Myometrial cell (primary cell): ENCODE measurements around the gene CYP4F22. TPM values are rescaled to one million over a fixed set of nuclear protein-coding genes. Genes with fewer than 3 reads are reported as not detected.

Experiments used
- total RNA-seq: library from RNA; depleted of rRNA; stranded (reverse); fragments of >200 nt; gene quantifications from 2 replicates; pipeline ENCODE4 v1.2.3, GENCODE V29; 2015

Gene CYP4F22
- not detected in 2 replicates for total RNA-seq

GRCh38 chr19:15508035-15508710 lies at the start of gene CYP4F22:
TSS of gene CYP4F22 (plus strand) at chr19:15508525. CDS start at chr19:15525337, 16,812 bp downstream.

DNA sequence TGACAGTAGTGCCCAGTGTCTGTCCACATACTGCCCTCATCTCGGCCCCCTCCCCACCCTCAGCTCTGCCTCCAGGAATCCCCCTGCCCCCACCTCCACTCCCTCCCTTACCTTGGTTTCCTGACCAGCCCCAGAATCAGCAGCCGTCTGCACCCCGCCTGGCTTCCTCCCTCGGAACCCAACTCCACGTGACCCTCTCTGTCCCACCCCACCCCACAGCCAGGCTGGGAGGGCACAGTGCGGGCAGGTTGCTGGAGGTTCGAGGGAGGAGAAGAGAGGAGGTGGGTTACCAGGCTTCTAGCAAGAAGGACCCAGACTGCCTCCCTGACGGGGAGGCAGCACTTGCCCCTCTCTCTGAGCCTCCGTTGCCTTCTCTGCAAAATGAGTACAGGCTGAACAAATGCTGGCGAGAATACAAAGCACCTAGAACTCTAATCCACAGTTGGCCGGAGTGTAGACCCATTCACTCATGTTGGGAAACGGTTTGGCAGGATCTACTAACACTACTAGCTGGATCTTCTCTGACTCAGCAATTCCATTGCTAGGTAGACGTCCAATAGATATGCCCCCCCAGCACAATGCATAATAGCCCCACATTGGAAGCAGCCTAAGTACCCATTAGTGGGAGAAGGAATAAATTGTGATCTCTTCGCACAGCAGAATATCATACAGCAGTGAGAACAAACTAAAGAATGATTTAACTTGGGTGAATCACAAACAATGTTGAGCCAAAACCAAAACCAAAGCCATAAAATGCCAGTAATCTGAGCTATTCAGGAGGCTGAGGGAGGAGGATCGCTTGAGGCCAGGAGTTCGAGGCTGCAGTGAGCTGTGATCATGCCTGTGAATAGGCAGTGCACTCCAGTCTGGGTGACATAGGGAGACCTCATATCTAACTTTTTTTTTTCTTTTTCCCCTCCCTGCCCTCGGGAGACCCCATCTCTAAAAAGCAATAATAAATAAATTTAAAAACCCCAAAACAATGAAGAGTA lies 43.6 kb upstream of the CYP4F22 start, which contains the start of gene RASAL3:
Gene RASAL3 (minus strand): TSS at position 151 of the 992 bp plus-strand sequence. CDS start 186 bp downstream, outside the sequence.

DNA sequence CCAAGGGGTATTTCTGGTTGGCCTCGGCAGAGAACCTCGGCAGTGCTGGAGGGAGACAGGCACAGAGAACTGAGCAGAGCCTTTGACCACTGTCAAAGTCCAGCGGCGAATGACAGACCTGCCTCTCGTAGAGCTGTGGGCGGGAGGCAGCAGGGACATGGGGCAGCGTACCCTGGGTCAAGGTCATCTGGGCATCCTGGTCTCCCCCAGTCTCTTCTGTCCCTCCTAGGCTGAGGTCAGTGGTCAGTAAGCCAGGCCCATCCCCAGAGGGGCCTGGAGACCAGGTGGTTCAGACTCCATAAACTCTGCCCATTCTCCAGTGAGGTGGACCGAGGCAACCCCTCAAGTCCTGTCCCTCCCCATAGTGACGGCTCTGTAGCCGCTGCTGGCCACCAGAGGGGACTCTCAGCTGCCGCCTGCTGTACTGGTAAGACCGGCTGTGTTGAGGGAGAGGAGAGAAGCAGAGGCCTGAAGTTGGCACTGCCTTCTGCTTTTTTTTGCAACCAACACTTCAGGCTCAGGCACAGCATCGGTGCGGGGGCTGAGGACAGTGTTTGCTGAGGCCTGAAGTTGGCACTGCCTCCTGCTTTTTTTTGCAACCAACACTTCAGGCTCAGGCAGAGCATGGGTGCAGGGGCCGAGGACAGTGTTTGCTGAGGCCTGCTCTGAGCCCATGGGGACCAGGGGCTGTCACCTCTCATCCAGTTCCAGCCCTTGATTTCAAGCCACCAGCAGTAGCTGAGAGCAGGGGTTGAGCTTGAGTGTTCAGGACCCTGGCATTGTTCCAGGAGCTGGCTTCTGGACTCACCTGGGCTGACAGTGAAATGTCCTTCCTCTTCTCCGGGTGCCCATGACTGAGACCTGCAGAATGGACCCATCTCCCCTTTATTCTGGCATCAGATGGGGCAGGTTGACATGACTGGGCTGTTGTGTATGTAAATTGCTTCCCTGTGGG lies 28.7 kb upstream of the CYP4F22 start, which contains the start of gene PGLYRP2:
Gene PGLYRP2 (minus strand): TSS at position 111 of the 955 bp plus-strand sequence. CDS start 130 bp downstream, outside the sequence.

Other genes starting within 250 kb of the CYP4F22 start
- 11.2 and 13.8 TPM in 2 replicates for gene BRD4, start 176.0 kb upstream of the CYP4F22 start, total RNA-seq
- 14.2 and 22.5 TPM in 2 replicates for gene AKAP8, start 128.7 kb upstream of the CYP4F22 start, total RNA-seq
- 58.3 and 60.0 TPM in 2 replicates for gene AKAP8L, start 89.5 kb upstream of the CYP4F22 start, total RNA-seq
- 22.3 and 26.2 TPM in 2 replicates for gene WIZ, start 58.6 kb upstream of the CYP4F22 start, total RNA-seq
- 1.4 TPM in 1 of 2 replicates, not detected in the other for gene RASAL3, start 44.0 kb upstream of the CYP4F22 start, total RNA-seq
- not detected in 2 replicates for gene PGLYRP2, start 29.0 kb upstream of the CYP4F22 start, total RNA-seq
- gene CYP4F8, start 106.7 kb downstream of the CYP4F22 start, total RNA-seq = not detected in 2 replicates
- not detected in 2 replicates for gene CYP4F3, start 132.4 kb downstream of the CYP4F22 start, total RNA-seq
- gene CYP4F12, start 164.6 kb downstream of the CYP4F22 start, total RNA-seq = not detected in 2 replicates
- gene OR10H2, start 219.5 kb downstream of the CYP4F22 start, total RNA-seq = not detected in 2 replicates
- gene OR10H3, start 229.5 kb downstream of the CYP4F22 start, total RNA-seq = not detected in 2 replicates